ENCODE results near the gene ESPN. TPM values are rescaled to one million over a fixed set of nuclear protein-coding genes. Genes with fewer than 3 reads are reported as not detected.

ESPN gene
- total RNA-seq, 2 donors from 2014 or later: 4.1 to 10.5 TPM

DNA sequence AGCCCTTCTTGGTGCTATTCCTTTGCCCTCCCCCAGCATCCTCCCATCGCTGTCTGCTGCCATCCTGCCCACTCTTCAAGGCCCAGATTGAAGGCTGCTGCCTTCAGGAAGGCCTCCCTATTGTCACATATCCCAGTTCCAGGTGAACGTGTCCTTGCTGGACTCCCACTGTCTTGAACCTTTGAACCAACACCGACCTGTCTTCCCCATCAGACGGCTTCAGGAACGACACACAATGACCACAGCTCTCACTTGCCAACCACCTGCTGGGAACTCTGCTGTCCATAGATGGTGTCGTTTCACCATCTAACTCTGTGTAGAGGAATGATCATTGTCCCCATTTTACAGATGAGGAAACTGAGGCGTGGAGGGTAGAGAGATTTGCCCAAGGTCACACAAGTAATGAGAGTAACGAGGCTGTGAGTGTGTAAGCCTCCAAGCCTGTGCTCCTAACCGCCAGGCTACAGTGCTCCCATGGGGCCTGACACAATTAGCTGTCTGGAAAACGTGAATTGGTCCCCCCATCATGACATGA lies 76.8 kb downstream of the ESPN start:
- Mint-ChIP-seq H3K4me3 (no peak overlapping the region), H3K27ac (no peak overlapping the region), H3K36me3 (ENCODE audit: low read depth) (no peaks in the 10 kb centered on the region), H3K27me3 (ENCODE audit: insufficient read depth) (peaks cover 33% of the 10 kb centered on the region), H3K9me3 (no peaks in the 10 kb centered on the region), H3K4me1 (no peaks in the 10 kb centered on the region)
- H3K4me1 ChIP-seq (ENCODE audit: control insufficient read depth, insufficient read depth, low read length): peaks cover 2% of the 10 kb centered on the region
- 89 to 93% methylated on average over 7 to 10 of the region's 10 CpGs for WGBS, 2 experiments (ENCODE audit: insufficient coverage in 1 of 2, insufficient read length in 1 of 2)
- no peaks in the 10 kb centered on the region for H3K9me3 ChIP-seq (ENCODE audit: control insufficient read depth, low read length)
- H3K27me3 ChIP-seq (ENCODE audit: control insufficient read depth, insufficient read depth, low read length, poor library complexity, severe bottlenecking): peaks cover 21% of the 10 kb centered on the region
- H3K4me3 ChIP-seq (ENCODE audit: low read length): no peak overlapping the region
- no peak overlapping the region for H3K27ac ChIP-seq (ENCODE audit: low read depth, low read length)
- no peak overlapping the region for H3K9ac ChIP-seq (ENCODE audit: extremely low read depth, low read length, poor library complexity, severe bottlenecking)
- TF ChIP-seq, protein P1, sequence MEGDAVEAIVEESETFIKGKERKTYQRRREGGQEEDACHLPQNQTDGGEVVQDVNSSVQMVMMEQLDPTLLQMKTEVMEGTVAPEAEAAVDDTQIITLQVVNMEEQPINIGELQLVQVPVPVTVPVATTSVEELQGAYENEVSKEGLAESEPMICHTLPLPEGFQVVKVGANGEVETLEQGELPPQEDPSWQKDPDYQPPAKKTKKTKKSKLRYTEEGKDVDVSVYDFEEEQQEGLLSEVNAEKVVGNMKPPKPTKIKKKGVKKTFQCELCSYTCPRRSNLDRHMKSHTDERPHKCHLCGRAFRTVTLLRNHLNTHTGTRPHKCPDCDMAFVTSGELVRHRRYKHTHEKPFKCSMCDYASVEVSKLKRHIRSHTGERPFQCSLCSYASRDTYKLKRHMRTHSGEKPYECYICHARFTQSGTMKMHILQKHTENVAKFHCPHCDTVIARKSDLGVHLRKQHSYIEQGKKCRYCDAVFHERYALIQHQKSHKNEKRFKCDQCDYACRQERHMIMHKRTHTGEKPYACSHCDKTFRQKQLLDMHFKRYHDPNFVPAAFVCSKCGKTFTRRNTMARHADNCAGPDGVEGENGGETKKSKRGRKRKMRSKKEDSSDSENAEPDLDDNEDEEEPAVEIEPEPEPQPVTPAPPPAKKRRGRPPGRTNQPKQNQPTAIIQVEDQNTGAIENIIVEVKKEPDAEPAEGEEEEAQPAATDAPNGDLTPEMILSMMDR (conservative IDR thresholded peaks at IDR 0.05): no peak
- no peaks in the 10 kb centered on the region for H3K36me3 ChIP-seq (ENCODE audit: control insufficient read depth, insufficient read depth, low read length)
- no peak for DNase-seq

DNA sequence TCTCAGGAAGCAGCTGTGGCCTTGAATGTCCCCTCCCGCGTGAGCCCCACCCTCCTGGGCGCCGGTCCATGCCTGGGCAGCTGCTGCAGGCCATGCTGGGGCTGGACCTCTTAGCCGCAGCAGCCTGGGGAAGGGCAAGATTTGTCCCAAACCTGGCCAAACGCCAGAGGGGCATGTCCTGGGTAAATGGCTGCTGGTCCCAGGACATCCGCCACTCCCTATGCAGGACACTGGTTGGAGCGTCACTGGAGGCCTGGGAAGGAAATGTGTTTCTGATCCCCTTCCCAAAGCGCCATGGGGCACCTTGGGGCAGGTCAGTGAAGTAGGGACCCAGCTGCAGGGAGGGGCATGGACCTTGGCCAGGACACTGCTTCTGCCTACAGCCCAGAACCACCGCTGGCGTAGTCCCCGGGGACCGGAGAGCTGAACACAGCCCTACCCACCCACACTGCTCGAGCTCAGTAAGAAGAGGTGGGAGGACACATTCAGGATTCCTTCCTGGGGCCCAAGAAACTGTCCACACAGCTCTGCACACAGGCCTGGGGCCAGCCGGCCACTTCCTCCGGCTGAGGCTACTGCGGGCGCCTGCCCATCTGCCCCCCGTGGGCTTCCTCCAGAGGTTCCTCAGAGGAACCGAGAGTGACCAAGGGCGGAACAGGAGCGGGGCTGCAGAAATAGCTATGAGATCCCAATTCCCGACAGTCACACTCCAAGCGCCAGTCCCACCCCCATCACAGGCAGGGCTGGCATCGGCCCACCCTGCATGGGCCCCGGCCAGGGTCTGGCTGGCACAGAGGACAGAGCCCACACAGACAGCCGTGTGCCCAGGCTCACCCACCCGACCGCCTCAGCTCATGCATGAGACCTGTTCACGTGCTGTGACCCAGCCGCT lies 77.7 kb downstream of the ESPN start:
- Histone ChIP-seq H3K27me3 (ENCODE audit: control insufficient read depth, insufficient read depth, low read length, poor library complexity, severe bottlenecking) (peaks cover 14% of the 10 kb centered on the region), H3K4me3 (ENCODE audit: low read length) (no peak overlapping the region), H3K27ac (ENCODE audit: low read depth, low read length) (no peak overlapping the region), H3K4me1 (ENCODE audit: control insufficient read depth, insufficient read depth, low read length) (no peaks in the 10 kb centered on the region), H3K9me3 (ENCODE audit: control insufficient read depth, low read length) (no peaks in the 10 kb centered on the region), H3K9ac (ENCODE audit: extremely low read depth, low read length, poor library complexity, severe bottlenecking) (no peak overlapping the region), H3K36me3 (ENCODE audit: control insufficient read depth, insufficient read depth, low read length) (no peaks in the 10 kb centered on the region)
- WGBS, 2 experiments (ENCODE audit: insufficient coverage in 1 of 2, insufficient read length in 1 of 2): 92 to 95% methylated on average over 27 to 31 of the region's 31 CpGs
- H3K4me3 Mint-ChIP-seq: no peak overlapping the region
- TF ChIP-seq, protein P1 (conservative IDR thresholded peaks at IDR 0.05): no peak
- H3K36me3 Mint-ChIP-seq (ENCODE audit: low read depth): no peaks in the 10 kb centered on the region
- H3K27ac Mint-ChIP-seq: no peak overlapping the region
- no peak for DNase-seq
- H3K9me3 Mint-ChIP-seq: no peaks in the 10 kb centered on the region
- no peaks in the 10 kb centered on the region for H3K4me1 Mint-ChIP-seq
- peaks cover 28% of the 10 kb centered on the region for H3K27me3 Mint-ChIP-seq (ENCODE audit: insufficient read depth)

DNA sequence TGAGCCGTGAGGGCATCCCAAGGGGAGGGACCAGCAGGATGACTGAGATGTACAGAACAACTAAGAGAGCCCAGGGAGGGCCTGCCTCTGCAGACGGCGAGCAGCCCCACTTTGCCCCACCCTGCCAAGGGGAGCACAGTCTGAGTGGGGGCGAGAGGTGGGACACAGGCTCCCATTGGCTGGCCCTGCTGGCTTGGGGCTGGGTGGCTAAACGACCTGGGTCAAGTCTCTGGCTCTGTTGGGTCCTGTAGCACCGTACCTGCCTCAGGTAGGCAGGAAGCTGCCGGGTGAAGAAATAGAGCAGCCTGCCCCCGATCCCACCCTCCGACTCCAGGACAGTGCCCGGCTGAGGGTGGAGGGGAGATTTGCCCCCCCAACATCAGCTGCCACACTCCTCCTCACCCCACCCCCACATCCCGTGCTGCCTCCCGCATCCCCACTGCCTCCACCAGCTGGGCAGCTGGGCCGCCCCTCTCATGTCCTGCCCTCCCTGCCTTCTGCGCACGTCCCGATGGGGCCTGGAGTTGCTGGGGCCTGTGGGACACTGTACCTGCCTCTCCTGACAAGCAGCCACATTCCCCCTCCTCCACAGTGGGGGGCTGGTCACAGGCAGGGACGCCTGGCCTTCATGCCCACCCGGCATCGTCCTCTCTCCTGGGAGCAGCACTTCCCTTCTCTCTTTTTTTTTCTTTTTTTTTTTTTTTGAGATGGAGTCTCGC lies 79.5 kb downstream of the ESPN start:
- H3K4me1 ChIP-seq (ENCODE audit: control insufficient read depth, insufficient read depth, low read length): no peaks in the 10 kb centered on the region
- DNase-seq: no peak

More for the DNA sequence above, 79.5 kb downstream of the ESPN start:
- peaks cover 13% of the 10 kb centered on the region for H3K27me3 Mint-ChIP-seq (ENCODE audit: insufficient read depth)
- H3K36me3 Mint-ChIP-seq (ENCODE audit: low read depth): no peaks in the 10 kb centered on the region
- H3K27me3 ChIP-seq (ENCODE audit: control insufficient read depth, insufficient read depth, low read length, poor library complexity, severe bottlenecking): peaks cover 2% of the 10 kb centered on the region
- TF ChIP-seq, protein P1 (conservative IDR thresholded peaks at IDR 0.05): no peak
- H3K4me1 Mint-ChIP-seq: no peaks in the 10 kb centered on the region
- H3K4me3 ChIP-seq (ENCODE audit: low read length): no peak overlapping the region
- H3K9me3 Mint-ChIP-seq: no peaks in the 10 kb centered on the region
- no peaks in the 10 kb centered on the region for H3K36me3 ChIP-seq (ENCODE audit: control insufficient read depth, insufficient read depth, low read length)
- no peaks in the 10 kb centered on the region for H3K9me3 ChIP-seq (ENCODE audit: control insufficient read depth, low read length)
- no peak overlapping the region for H3K4me3 Mint-ChIP-seq
- 77 to 85% methylated on average over 11 to 20 of the region's 20 CpGs for WGBS, 2 experiments (ENCODE audit: insufficient coverage in 1 of 2, insufficient read length in 1 of 2)
- no peak overlapping the region for H3K9ac ChIP-seq (ENCODE audit: extremely low read depth, low read length, poor library complexity, severe bottlenecking)
- H3K27ac ChIP-seq (ENCODE audit: low read depth, low read length): no peak overlapping the region
- no peak overlapping the region for H3K27ac Mint-ChIP-seq
